H1 (cell line): Measurements from ENCODE around the gene MFAP4. TPM values are rescaled to one million over a fixed set of nuclear protein-coding genes. Genes with fewer than 3 reads are reported as not detected.

Experiments used
- EP300 ChIP-seq, 2 experiments: IDR thresholded peaks; 1 replicate in 1 of 2; 2 replicates in 1 of 2; pipeline ENCODE4 v1.6.1; 2011 to 2012; ENCODE audit warnings: low read depth in 2 of 2, low read length in 2 of 2, mild to moderate bottlenecking in 2 of 2, borderline replicate concordance in 1 of 2, inconsistent platforms in 1 of 2, moderate library complexity in 1 of 2
- polyA plus RNA-seq, 7 experiments: library from polyadenylated mRNA; depleted of rRNA in 3 of 7; stranded (reverse) in 5 of 7; unstranded in 2 of 7; fragments of >200 nt in 5 of 7; fragments of 200-250 nt in 2 of 7; gene quantifications; 1 replicate in 5 of 7; 2 replicates in 1 of 7; 4 replicates in 1 of 7; pipeline versions ENCODE4 v1.2.1 to v1.2.3, GENCODE V29; 2011 to 2013; ENCODE audit warnings: missing spikeins in 2 of 7, mixed read lengths in 2 of 7
- total RNA-seq: library from RNA; stranded (reverse); fragmentation: NEBNext Ultra II Directional; extraction: Animal tissue kit (Norgen Biotek cat#: 25700); gene quantifications from 2 replicates; pipeline ENCODE4 v1.2.1, GENCODE V29; 2021

MFAP4 gene
- total and polyA plus RNA-seq, 2 of the 8 experiments (the other 6 are each of a cell fraction or from before 2014, with no cell fraction given), result 3.1 to 3.6 TPM

- no peak for TF ChIP-seq EP300 (IDR thresholded peaks at IDR 0.05; ENCODE audit: borderline replicate concordance in 1 of 2, low read depth in 2 of 2, low read length in 2 of 2)
These were observed 15.0 kb downstream of the MFAP4 start (continued) for GRCh38 chr17:19372011-19372370.
